Activated T-helper 17 cell treated with anti-CD3 and anti-CD28 coated beads, Interleukin-2, amount 50 U/mL, for 72 hours (primary cell): ENCODE measurements around the gene MOV10L1. TPM values are rescaled to one million over a fixed set of nuclear protein-coding genes. Genes with fewer than 3 reads are reported as not detected.
"Not testable (repeated sequence)": the region's sequence is repeated elsewhere in the genome, so short reads cannot be mapped to it uniquely, and the experiment has no call there.

Experiments used
- ATAC-seq: fragments of 150-1000 bp; cut with Tn5 transposase; replicated peaks from 2 replicates; pipeline ENCODE4 v1.10.0; 2021; ENCODE audit warnings: mild to moderate bottlenecking, moderate library complexity
- H3K27ac Mint-ChIP-seq: one replicate; pipeline ENCODE4 v1.8.0; 2022; ENCODE audit warnings: mixed read lengths
- H3K27me3 Mint-ChIP-seq: one replicate; pipeline ENCODE4 v1.8.0; 2022; ENCODE audit warnings: mixed read lengths
- H3K36me3 Mint-ChIP-seq: one replicate; pipeline ENCODE4 v1.8.0; 2022; ENCODE audit warnings: low read depth, mild to moderate bottlenecking, mixed read lengths
- H3K4me1 Mint-ChIP-seq: one replicate; pipeline ENCODE4 v1.8.0; 2022; ENCODE audit warnings: mixed read lengths
- H3K4me3 Mint-ChIP-seq: one replicate; pipeline ENCODE4 v1.8.0; 2022; ENCODE audit warnings: mild to moderate bottlenecking, mixed read lengths
- H3K9me3 Mint-ChIP-seq: one replicate; pipeline ENCODE4 v1.8.0; 2022; ENCODE audit warnings: mixed read lengths
- total RNA-seq, 2 donors: library from RNA; stranded (reverse); gene quantifications; one replicate each; pipeline ENCODE4 v1.2.3, GENCODE V29; 2022

MOV10L1 gene
- total RNA-seq, 2 donors from 2014 or later = not detected

DNA sequence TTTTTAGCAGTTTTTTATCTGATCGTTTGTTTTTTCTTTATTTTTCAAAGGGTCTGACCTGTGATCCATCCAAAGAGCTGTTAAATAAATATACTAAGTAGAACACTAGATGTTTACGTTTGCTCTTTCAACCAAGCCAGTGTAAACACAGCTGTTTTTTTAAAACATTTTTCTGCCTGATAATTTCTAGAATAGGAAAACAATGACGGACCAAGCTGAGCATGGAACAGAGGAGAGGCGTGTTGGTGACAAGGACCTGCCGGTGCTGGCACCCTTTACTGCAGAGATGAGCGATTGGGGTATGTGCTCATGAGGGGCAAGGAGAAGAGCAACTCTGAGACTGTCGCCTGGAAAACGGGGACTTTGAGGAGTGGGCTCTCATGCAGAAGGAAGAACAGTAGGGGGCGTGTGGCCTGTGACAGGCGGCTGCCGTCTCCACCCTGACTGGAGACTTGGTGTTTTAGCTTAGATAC is 52.1 kb downstream of the MOV10L1 start:
- Mint-ChIP-seq H3K4me3 (no peak overlapping the region), H3K36me3 (no peaks in the 10 kb centered on the region), H3K27ac (no peak overlapping the region), H3K27me3 (peaks cover 28% of the 10 kb centered on the region), H3K9me3 (no peaks in the 10 kb centered on the region), H3K4me1 (no peaks in the 10 kb centered on the region)
- ATAC-seq = no peak

DNA sequence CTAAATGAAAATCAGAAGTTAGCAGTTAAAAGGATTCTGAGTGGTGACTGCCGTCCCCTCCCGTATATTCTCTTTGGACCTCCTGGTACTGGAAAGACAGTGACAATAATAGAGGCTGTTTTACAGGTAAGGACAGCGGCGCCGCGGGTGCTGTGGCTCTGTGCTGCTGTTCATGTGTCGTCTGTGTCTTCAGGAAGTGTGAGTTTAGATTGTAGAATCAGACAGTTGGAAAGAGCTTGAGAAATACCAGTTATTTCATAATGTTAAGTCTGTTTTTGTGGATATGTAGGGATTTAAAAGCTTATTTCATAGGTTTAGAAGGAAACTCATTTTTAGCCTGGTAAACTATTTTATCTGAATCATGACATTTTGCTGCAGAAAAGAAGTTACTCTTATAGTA is 53.3 kb downstream of the MOV10L1 start:
- Mint-ChIP-seq H3K9me3 (no peaks in the 10 kb centered on the region), H3K36me3 (no peaks in the 10 kb centered on the region), H3K27ac (no peak overlapping the region), H3K27me3 (peaks cover 25% of the 10 kb centered on the region), H3K4me1 (no peaks in the 10 kb centered on the region), H3K4me3 (no peak overlapping the region)
- ATAC-seq = no peak

DNA sequence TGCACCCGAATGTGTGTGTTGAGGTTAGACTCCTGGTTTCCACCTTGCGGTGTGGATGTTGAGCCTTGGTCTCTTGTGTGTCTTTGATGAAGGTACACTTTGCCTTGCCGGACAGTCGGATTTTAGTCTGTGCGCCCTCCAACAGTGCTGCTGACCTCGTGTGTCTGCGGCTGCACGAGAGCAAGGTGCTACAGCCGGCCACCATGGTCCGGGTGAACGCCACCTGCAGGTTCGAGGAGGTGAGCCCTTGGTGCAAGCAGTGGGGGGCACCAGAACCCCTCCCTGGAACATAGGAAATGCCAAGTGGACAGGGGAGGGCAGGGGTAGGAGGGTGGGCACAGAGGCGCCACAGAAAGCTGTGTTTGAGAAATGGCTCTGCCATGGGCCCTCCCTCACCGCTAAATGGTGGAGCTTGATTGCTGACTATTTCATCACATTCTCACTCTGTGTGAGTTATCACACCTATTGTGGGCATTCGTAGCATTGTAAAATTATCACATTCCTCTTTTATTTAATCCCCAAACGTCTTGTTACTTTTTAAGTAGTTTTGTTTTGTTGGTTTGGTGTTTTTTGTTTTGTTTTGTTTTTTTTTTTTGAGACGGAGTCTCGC is 54.3 kb downstream of the MOV10L1 start:
- peaks cover 23% of the 10 kb centered on the region for H3K27me3 Mint-ChIP-seq
- H3K27ac Mint-ChIP-seq = no peak overlapping the region
- H3K9me3 Mint-ChIP-seq = no peaks in the 10 kb centered on the region
- no peak for ATAC-seq
- H3K4me1 Mint-ChIP-seq = no peaks in the 10 kb centered on the region
- H3K4me3 Mint-ChIP-seq = no peak overlapping the region
- H3K36me3 Mint-ChIP-seq = no peaks in the 10 kb centered on the region

DNA sequence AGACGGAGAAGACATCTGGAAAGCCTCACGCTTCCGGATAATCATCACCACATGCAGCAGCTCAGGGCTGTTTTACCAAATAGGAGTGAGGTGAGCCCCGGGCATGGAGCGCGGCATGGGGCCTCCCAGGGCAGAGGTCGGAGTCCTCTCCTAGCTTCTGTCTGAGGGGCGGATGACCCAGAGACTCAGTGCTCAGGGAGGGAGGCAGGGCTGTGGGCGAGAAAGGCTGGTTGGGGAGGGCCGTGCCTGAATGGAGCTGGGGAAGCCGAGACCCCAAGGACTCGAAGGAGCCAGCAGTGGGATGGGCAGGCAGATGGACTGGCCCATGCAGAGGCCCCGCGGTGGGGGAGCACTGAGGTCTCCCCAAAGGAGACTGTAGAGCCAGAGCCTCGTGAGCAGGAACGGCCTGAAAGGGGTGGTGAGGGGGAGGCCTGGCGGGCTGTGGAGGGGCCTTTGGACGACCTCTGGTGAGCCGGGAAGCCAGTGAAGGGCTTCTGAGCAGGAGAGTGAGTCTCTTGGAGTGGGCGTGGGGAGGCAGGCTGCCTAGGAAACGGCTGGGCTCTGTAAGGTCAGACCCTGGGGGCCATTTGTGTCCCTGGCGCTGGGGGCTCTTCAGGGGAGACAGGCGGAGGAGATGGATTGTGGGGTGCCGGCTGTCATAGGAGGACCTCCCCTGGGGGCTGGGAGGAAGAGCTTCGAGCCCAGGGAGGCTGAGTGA is 56.1 kb downstream of the MOV10L1 start:
- peaks cover 20% of the 10 kb centered on the region for H3K27me3 Mint-ChIP-seq
- H3K4me3 Mint-ChIP-seq = no peak overlapping the region
- no peaks in the 10 kb centered on the region for H3K4me1 Mint-ChIP-seq
- no peaks in the 10 kb centered on the region for H3K9me3 Mint-ChIP-seq
- no peak overlapping the region for H3K27ac Mint-ChIP-seq
- no peak for ATAC-seq
- no peaks in the 10 kb centered on the region for H3K36me3 Mint-ChIP-seq

DNA sequence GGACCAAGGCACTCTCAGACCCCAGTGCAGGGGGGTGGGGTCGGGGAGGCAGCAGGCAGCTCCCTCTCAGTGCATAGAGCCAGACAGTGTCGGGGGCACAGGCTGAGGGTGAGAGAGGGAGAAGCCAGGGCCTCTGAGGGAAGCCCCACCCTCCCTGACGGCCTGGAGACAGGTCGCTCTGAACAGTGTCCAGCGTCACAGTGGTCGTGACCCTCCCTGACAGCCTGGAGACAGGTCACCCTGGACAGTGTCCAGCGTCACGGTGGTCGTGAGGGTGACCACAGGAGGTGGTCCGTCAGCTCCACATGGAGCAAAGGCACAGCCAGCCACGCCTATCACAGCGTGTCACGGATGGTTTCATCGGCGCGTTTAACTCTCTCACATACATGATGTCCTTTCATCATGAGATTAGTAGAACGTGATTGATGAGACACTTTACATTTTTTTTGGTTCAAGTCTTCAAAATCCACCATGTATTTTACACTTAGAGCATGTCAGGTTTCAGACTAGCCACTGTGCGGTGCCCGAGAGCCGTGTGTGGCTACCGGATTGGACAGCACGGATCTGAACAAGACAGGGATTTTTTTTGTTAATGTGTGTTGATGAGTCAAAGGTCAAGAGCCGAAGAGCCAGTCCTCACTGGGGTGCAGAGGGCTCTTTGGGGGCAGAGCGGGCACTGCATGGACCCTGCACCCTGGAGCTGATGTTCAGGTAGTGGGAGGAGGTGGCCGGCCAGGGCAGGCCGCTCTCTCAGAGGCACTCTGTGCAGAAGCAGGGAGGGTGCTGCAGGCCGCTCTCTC is 56.8 kb downstream of the MOV10L1 start:
- Mint-ChIP-seq H3K36me3 (no peaks in the 10 kb centered on the region), H3K4me1 (no peaks in the 10 kb centered on the region), H3K9me3 (no peaks in the 10 kb centered on the region), H3K4me3 (no peak overlapping the region), H3K27ac (no peak overlapping the region), H3K27me3 (peaks cover 20% of the 10 kb centered on the region)
- ATAC-seq = no peak

DNA sequence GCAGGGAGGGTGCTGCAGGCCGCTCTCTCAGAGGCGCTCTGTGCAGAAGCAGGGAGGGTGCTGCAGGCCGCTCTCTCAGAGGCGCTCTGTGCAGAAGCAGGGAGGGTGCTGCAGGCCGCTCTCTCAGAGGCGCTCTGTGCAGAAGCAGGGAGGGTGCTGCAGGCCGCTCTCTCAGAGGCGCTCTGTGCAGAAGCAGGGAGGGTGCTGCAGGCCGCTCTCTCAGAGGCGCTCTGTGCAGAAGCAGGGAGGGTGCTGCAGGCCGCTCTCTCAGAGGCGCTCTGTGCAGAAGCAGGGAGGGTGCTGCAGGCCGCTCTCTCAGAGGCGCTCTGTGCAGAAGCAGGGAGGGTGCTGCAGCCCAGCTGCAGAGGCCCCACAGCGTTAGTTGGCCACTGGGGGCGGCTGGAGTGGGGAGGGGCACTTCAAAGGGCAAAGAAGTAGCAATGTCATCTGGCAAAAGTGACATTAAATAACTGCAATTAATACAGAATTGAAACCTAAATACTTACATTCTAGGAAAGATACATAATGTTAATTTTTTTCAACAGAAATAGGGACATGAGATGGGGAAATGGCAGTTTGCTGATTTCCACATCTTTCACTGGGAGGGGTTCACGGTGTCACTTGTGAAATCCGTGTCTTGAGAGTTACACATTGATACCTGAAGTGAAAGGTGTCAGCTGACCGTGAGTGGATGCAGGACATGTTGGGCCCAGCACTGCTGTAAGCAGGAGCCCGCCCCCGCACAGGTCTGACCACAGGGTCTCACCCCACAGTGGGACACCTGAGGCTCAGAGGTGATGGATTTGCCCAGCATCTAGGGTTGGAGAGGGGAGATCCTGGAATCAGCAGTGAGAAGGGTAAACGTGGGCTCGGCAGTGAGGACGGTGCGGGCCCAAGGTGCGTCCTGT is 57.7 kb downstream of the MOV10L1 start:
- H3K9me3 Mint-ChIP-seq, H3K27ac Mint-ChIP-seq, H3K4me1 Mint-ChIP-seq, ATAC-seq, H3K36me3 Mint-ChIP-seq, H3K4me3 Mint-ChIP-seq: not testable (repeated sequence)
- peaks cover 13% of the 10 kb centered on the region for H3K27me3 Mint-ChIP-seq

DNA sequence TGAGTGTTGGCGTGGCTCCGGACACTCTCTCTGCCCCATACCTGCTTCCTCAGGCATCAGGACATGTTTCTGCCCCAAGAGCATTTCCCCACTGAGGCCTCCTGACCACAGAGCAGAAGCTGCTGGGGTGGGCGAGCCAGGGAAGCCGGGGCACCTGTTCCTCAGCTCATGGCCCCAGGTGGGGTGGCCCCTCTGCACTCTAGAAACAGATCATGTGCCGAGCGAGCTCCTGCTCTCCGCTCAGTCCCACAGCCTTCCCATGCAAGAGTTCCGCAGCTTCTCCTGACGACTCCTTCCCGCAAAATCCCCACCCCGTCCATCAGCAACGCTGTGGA is 58.3 kb downstream of the MOV10L1 start:
- Mint-ChIP-seq H3K27me3 (peaks cover 8% of the 10 kb centered on the region), H3K9me3 (no peaks in the 10 kb centered on the region), H3K4me1 (no peaks in the 10 kb centered on the region), H3K36me3 (no peaks in the 10 kb centered on the region), H3K27ac (no peak overlapping the region), H3K4me3 (no peak overlapping the region)
- no peak for ATAC-seq

DNA sequence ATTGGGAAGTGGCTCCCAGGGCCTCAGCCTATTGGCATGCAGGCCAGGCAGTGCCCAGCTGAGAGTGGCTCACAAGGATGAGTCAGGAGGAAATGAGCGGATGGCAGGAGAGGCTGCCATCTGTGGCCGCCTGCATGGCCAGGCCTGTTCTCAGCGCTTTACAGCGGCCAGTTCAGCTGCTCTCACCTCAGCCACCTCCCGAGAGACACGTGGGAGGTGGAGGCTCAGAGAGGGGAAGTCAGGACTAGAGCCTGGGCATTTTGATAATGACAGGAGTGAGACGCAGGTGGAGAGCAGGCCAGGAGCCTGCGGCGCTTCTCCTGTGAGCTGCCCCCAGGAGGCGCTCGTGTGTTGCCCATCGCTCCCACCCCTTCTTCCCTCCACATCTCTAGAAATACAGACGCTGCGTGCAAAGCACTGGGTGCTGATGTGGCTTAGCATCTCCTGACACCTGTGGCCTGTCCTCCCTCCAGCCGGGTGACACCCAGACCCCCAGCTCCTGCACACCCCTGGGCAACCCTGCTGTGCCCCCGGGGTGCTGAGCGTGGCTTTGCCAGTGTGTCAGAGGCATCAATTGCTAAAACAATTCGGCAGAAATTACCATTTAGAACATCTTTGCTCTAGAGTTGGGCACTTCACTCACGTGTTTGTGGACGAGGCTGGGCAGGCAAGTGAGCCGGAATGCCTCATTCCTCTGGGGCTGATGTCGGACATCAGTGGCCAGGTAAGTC is 59.4 kb downstream of the MOV10L1 start:
- H3K27me3 Mint-ChIP-seq = peaks cover 8% of the 10 kb centered on the region
- H3K4me1 Mint-ChIP-seq = no peaks in the 10 kb centered on the region
- no peak overlapping the region for H3K27ac Mint-ChIP-seq

DNA sequence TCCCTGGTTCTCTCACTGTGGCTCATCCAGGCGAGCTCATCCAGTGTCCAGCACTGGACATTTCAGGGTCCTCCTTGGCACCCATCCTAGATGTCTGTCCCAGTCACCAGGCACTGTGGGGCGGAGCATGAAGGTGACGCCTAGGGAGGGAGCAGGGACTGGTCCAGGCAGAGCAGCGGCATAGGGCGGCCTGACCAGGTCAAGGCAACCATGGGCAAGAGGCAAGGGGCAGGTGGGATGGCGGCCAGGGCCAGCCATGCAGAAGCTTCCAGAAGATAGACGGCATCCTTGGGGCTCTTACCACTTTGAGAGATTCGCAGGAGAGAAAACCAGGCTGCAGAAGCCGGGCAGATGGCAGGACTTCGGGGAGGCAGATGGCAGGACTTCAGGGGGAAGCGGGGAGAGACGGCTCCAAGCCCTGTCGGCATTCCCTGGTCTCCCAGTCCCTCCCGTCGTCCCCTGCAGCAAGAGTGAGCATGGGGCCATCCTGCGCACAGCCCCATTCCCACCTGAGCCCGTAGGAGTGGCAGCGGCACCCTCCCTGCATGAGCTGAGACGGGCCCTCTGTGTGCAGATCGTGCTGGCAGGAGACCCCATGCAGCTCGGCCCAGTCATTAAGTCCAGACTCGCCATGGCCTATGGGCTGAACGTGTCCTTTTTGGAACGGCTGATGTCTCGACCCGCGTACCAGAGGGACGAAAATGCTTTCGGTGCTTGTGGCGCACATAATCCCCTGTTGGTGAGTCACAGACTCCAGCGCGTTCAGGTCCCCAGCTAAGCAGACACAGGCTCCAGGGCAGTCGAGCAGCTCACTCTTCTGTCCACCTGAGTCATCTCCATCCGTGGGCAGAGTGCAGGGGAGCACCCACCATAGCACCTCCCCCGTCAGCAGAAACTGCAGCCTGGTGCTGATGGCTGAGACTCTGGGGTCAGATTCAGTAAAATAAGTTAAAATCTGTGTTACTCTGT is 60.6 kb downstream of the MOV10L1 start:
- Mint-ChIP-seq H3K27me3 (peaks cover 5% of the 10 kb centered on the region), H3K4me1 (no peaks in the 10 kb centered on the region), H3K9me3 (no peaks in the 10 kb centered on the region), H3K4me3 (no peak overlapping the region), H3K27ac (no peak overlapping the region), H3K36me3 (no peaks in the 10 kb centered on the region)
- ATAC-seq = no peak

More for the DNA sequence above, 59.4 kb downstream of the MOV10L1 start:
- Mint-ChIP-seq H3K36me3 (no peaks in the 10 kb centered on the region), H3K4me3 (no peak overlapping the region), H3K9me3 (no peaks in the 10 kb centered on the region)
- ATAC-seq = peak; percentile 94

DNA sequence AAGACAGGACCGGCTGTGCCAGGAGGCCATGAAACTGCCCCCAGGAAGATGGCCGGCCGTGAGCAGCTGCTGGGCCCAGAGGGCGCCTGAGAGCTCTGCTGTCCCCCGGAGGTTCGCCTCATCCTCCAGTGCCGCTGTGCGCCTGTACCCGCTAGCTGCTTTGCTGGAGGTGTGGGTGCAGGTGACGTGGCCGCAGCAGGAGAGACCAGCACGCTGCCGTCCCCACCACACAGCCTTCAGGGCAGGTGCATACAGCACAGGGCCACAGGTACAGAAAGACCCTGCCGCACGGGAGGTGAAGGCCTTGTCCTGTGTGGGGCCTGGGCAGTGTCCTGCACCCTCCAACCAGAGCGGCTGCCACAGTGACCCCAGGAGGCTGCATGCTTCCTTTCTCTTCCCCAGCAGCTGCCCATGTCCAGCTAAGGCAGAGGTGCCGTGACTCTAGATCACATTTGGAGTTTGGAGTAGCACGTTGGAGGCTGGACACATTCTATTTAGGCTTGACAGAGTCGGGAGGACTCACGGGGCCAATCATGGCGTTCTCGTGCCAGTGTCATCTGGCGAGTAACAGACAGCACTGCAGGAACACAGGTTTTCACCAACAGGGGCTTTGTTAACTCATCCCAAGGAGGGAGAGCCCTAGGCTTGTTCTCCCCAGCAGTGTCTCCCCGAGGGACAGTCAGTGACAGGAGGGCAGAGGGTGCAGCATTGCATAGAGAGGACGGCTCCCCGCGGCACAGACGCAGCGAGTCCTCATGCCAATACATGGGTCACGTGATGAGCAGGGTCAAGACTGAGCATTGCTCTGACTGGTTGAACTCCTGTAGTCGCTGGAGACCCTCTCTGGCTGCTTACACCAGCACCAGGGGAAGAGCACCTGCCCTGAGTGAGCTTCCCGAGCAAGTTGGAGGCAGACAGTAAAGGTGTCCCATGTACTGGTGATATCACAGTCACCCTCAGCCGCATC is 62.0 kb downstream of the MOV10L1 start:
- Mint-ChIP-seq H3K36me3 (no peaks in the 10 kb centered on the region), H3K27ac (no peak overlapping the region)

DNA sequence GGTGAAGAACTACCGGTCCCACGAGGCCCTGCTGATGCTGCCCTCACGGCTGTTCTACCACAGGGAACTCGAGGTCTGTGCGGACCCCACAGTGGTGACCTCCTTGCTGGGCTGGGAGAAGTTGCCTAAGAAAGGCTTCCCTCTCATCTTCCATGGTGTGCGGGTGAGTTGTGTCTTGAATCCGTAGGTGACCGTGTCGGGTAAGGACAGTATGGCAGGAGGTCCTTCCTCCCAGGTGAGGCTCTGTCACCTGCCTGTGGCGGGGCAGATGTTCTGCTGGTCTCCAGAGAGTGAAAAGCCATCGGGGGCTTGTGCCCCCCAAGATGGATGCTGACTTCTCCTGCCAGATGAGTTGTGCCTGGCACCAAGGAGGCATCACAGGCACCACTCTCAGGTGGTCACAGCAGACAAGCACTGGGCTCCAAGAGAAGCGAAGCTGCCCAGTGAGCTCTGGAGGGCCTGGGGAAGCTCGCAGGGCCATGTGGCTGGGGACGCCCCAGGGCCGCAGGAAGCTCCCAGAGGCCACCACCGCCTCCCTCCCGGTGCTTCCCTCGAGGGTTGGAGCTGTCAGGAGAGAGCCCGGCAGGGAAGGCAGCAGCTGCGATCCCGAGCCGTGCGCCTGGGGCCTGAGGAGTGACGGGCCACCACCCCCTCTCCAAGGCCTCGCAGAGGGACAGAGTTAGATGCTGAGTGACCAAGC is 63.4 kb downstream of the MOV10L1 start:
- no peak overlapping the region for H3K27ac Mint-ChIP-seq
- peaks cover 3% of the 10 kb centered on the region for H3K27me3 Mint-ChIP-seq
- H3K4me3 Mint-ChIP-seq = no peak overlapping the region

More for the DNA sequence above, 62.0 kb downstream of the MOV10L1 start:
- H3K27me3 Mint-ChIP-seq = peaks cover 3% of the 10 kb centered on the region
- no peak overlapping the region for H3K4me3 Mint-ChIP-seq
- no peak for ATAC-seq
- H3K4me1 Mint-ChIP-seq = no peaks in the 10 kb centered on the region
- no peaks in the 10 kb centered on the region for H3K9me3 Mint-ChIP-seq

More for the DNA sequence above, 63.4 kb downstream of the MOV10L1 start:
- no peaks in the 10 kb centered on the region for H3K4me1 Mint-ChIP-seq
- H3K9me3 Mint-ChIP-seq = no peaks in the 10 kb centered on the region
- no peaks in the 10 kb centered on the region for H3K36me3 Mint-ChIP-seq
- no peak for ATAC-seq
